GM10248 (cell line): ENCODE results near the gene SHF.

Source experiments
- CTCF ChIA-PET: fragments of 300-600 bp; sonication (Branson Sonifier 250); formaldehyde crosslinking; extraction: SDS; loops from one replicate; lab custom pipeline; 2021; ENCODE audit warnings: antibody characterized with exemption; lab: Yijun Ruan, JAX
- POLR2A ChIA-PET: fragments of 350-650 bp; sonication (Branson Sonifier 250); formaldehyde crosslinking; extraction: SDS; loops from one replicate; lab custom pipeline; 2020; ENCODE audit warnings: antibody characterized with exemption; lab: Yijun Ruan, JAX
- DNase-seq: peaks from one replicate; pipeline ENCODE4 v3.0.0; 2012; ENCODE audit errors: extremely low spot score
- TF ChIP-seq, protein P1 (sequence below): IDR thresholded peaks from 2 replicates; pipeline ENCODE4 v1.5.1; 2012; ENCODE audit warnings: mild to moderate bottlenecking, low read depth; ENCODE audit errors: extremely low read depth, missing control alignments, control extremely low read depth

Gene SHF

DNA sequence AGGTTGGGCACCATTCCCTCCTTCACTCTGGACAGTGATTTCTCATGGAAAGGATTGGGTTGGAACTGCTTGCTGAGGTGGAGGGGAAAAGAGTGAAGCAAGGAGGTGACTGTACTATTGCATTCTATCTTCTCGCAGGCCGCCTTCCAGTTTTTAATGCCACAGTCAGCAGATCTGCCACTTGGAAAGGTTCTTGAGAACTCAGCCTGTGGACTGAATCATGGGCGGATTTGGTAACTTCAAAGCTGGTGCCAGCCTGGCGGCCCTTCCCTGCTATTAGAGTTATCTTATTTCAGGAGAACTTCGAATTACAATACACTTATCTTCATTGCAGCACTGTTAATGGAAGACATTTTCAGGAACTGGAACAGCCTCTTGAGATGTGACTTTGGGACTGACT lies 41.2 kb upstream of the SHF start:
- DNase-seq: no peak
- TF ChIP-seq, protein P1, sequence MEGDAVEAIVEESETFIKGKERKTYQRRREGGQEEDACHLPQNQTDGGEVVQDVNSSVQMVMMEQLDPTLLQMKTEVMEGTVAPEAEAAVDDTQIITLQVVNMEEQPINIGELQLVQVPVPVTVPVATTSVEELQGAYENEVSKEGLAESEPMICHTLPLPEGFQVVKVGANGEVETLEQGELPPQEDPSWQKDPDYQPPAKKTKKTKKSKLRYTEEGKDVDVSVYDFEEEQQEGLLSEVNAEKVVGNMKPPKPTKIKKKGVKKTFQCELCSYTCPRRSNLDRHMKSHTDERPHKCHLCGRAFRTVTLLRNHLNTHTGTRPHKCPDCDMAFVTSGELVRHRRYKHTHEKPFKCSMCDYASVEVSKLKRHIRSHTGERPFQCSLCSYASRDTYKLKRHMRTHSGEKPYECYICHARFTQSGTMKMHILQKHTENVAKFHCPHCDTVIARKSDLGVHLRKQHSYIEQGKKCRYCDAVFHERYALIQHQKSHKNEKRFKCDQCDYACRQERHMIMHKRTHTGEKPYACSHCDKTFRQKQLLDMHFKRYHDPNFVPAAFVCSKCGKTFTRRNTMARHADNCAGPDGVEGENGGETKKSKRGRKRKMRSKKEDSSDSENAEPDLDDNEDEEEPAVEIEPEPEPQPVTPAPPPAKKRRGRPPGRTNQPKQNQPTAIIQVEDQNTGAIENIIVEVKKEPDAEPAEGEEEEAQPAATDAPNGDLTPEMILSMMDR: no peak
- ChIA-PET POLR2A (no interaction called here), CTCF (interaction anchor here (3.3 kb wide), 1 partner anchor 24 kb away, joined by 15 read pairs; no protein-coding TSS in a partner anchor)

DNA sequence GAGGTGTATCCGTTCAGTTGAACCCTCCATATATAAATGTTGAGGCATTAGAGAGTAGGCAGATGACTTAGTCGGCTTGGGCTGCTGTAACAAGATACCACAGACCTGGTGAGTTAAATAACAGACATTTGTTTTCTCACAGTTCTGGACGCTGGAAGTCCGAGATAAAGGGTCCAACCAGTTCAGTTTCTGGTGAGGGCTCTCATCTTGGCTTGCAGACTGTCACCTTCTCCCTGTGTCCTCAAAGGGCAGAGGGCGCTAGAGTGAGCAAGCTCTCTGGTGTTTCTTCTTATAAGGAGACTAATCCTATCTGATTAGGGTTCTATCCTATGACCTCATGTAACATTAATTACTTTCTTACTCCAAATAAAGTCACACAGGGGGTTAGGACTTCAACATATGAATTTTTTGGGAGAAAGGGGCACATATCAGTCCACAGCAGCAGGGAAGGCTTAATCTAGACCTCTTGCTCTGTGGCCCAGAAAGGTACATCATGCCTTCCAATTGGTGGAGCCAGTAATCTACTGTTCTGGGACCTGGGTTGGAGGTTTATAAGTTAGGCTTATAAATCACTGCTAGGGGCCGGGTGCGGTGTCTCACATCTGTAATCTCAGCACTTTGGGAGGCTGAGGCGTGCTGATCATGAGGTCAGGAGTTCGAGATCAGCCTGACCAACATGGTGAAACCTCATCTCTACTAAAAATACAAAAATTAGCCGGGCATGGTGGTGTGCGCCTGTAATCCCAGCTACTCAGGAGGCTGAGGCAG lies 37.9 kb upstream of the SHF start:
- ChIA-PET POLR2A (no interaction called here), CTCF (no interaction called here)
- no peak for DNase-seq
- TF ChIP-seq, protein P1: no peak

- POLR2A ChIA-PET: no interaction called here
Observed at GRCh38 chr15:45224621-45225217, 37.0 kb upstream of the SHF start.

DNA sequence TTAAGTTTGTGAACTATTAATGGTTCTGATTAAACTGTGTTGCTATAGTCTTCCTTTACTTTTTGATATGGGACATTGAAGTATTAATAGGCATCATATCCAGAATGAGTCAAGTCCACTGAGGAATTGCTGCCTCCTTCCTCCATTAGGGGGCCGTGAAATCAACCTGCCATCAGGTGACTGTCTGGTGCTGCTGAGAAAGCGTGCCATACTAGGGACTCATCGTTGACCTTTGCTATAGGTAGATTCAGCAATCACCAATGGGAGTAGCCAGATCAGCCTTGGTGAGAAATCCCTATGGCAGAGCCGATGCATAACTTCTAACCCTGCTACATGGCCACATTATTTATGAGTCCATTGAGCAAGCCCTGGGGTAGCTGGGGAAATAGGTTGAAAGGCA lies 34.2 kb upstream of the SHF start:
- POLR2A ChIA-PET: no interaction called here
- no peak for DNase-seq
- CTCF ChIA-PET: interaction anchor here (1.5 to 2.4 kb wide), 2 partner anchors 17 to 35 kb away, joined by 4 to 9 read pairs; no protein-coding TSS in a partner anchor
- TF ChIP-seq, protein P1: no peak

More at GRCh38 chr15:45224621-45225217, 37.0 kb upstream of the SHF start:
- TF ChIP-seq, protein P1: no peak
- DNase-seq: no peak
- CTCF ChIA-PET: no interaction called here

DNA sequence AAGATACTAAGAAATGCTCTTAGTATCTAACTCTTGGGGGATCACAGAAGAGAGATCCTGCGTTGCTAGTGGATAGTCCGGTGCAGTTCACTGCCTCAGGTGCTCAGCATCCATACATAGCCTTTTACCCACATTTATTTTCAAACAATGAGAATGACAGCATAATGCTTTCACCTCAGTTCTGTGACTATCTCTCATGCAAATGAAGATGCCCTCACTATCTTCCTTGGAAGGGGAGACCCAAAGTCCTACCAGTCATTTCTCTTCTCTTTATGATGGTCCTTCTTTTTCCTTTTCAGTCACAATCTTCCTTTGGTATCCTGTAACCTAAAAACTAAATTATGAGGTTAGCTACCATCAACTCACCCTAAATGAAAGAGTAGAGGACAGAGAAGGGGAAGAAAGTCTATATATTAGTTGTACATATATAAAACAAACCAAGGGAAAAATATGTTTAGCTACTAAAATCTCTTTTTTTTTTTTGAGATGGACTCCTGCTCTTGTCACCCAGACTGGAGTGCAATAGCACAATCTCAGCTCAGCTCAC lies 33.4 kb upstream of the SHF start:
- DNase-seq: no peak
- ChIA-PET POLR2A (no interaction called here), CTCF (no interaction called here)
- TF ChIP-seq, protein P1: no peak

GRCh38 chr15:45212493-45212892 lies 24.7 kb upstream of the SHF start:
- CTCF ChIA-PET: interaction anchor here (0.7 to 8.6 kb wide), 3 partner anchors 8 to 17 kb away, joined by 3 to 58 read pairs (median 3); no protein-coding TSS in a partner anchor
- DNase-seq: no peak
- POLR2A ChIA-PET: no interaction called here
- TF ChIP-seq, protein P1: no peak
